Osteoblast (primary cell): ENCODE measurements around the gene CCDC178. TPM values are rescaled to one million over a fixed set of nuclear protein-coding genes. Genes with fewer than 3 reads are reported as not detected.
"Not testable (repeated sequence)": the region's sequence is repeated elsewhere in the genome, so short reads cannot be mapped to it uniquely, and the experiment has no call there.

ENCODE experiments used
- DNase-seq: peaks from one replicate; pipeline ENCODE4 v3.0.0; 2011; ENCODE audit warnings: low spot score, mixed read lengths; ENCODE audit not compliant: insufficient read length; ENCODE audit errors: missing footprints
- H2AFZ ChIP-seq: 2 replicates; pipeline ENCODE4 v1.6.0; 2011; ENCODE audit warnings: mild to moderate bottlenecking, low read length
- H3K27ac ChIP-seq: 2 replicates; pipeline ENCODE4 v1.5.1; 2011; ENCODE audit warnings: mild to moderate bottlenecking, low read depth, low read length, moderate library complexity
- H3K27me3 ChIP-seq: 2 replicates; pipeline ENCODE4 v1.6.0; 2012; ENCODE audit warnings: mild to moderate bottlenecking, control low read depth, inconsistent platforms, low read length, moderate library complexity; ENCODE audit not compliant: insufficient read depth
- H3K36me3 ChIP-seq: 2 replicates; pipeline ENCODE4 v1.5.1; 2011; ENCODE audit warnings: mild to moderate bottlenecking, low read length, control low read depth, moderate library complexity; ENCODE audit not compliant: insufficient read depth
- H3K4me1 ChIP-seq: 2 replicates; pipeline ENCODE4 v1.5.1; 2011; ENCODE audit warnings: mild to moderate bottlenecking, low read length, control low read depth, moderate library complexity; ENCODE audit not compliant: insufficient read depth
- H3K4me2 ChIP-seq: 2 replicates; pipeline ENCODE4 v1.6.0; 2011; ENCODE audit warnings: mild to moderate bottlenecking, low read length; ENCODE audit not compliant: insufficient read depth
- H3K4me3 ChIP-seq: fragments of 200-600 bp; sonication (generic); 3 replicates; pipeline ENCODE4 v1.5.1; 2012; ENCODE audit warnings: mild to moderate bottlenecking, low read length, inconsistent platforms; ENCODE audit not compliant: insufficient read depth
- H3K79me2 ChIP-seq: 2 replicates; pipeline ENCODE4 v1.6.0; 2012; ENCODE audit warnings: mild to moderate bottlenecking, low read length, control low read depth, inconsistent platforms; ENCODE audit not compliant: insufficient read depth
- H3K9me3 ChIP-seq: 2 replicates; pipeline ENCODE4 v1.5.1; 2011; ENCODE audit warnings: low read depth, low read length, control low read depth
- H4K20me1 ChIP-seq: 2 replicates; pipeline ENCODE4 v1.6.0; 2012; ENCODE audit warnings: mild to moderate bottlenecking, low read length, control low read depth; ENCODE audit not compliant: insufficient read depth
- total RNA-seq: library from RNA; depleted of rRNA; stranded (reverse); fragments of >200 nt; gene quantifications from 2 replicates; pipeline ENCODE4 v1.2.3, GENCODE V29; 2012
- TF ChIP-seq, protein P1 (sequence below): IDR thresholded peaks from 2 replicates; pipeline ENCODE4 v1.5.1; 2011; ENCODE audit warnings: mild to moderate bottlenecking, low read depth, low read length, moderate library complexity; ENCODE audit errors: extremely low read depth

Gene CCDC178
- total RNA-seq, 1 donor: not detected

GRCh38 chr18:33183136-33183535 lies 257.4 kb downstream of the CCDC178 start:
- Histone ChIP-seq H3K4me2 (no peak overlapping the region), H3K9me3 (no peaks in the 10 kb centered on the region), H3K79me2 (no peaks in the 10 kb centered on the region), H3K4me3 (no peak overlapping the region), H3K4me1 (no peaks in the 10 kb centered on the region), H2AFZ (no peak overlapping the region), H3K27ac (no peak overlapping the region), H3K36me3 (no peaks in the 10 kb centered on the region), H4K20me1 (no peaks in the 10 kb centered on the region), H3K27me3 (no peaks in the 10 kb centered on the region)
- DNase-seq: no peak
- TF ChIP-seq, protein P1, sequence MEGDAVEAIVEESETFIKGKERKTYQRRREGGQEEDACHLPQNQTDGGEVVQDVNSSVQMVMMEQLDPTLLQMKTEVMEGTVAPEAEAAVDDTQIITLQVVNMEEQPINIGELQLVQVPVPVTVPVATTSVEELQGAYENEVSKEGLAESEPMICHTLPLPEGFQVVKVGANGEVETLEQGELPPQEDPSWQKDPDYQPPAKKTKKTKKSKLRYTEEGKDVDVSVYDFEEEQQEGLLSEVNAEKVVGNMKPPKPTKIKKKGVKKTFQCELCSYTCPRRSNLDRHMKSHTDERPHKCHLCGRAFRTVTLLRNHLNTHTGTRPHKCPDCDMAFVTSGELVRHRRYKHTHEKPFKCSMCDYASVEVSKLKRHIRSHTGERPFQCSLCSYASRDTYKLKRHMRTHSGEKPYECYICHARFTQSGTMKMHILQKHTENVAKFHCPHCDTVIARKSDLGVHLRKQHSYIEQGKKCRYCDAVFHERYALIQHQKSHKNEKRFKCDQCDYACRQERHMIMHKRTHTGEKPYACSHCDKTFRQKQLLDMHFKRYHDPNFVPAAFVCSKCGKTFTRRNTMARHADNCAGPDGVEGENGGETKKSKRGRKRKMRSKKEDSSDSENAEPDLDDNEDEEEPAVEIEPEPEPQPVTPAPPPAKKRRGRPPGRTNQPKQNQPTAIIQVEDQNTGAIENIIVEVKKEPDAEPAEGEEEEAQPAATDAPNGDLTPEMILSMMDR: no peak

DNA sequence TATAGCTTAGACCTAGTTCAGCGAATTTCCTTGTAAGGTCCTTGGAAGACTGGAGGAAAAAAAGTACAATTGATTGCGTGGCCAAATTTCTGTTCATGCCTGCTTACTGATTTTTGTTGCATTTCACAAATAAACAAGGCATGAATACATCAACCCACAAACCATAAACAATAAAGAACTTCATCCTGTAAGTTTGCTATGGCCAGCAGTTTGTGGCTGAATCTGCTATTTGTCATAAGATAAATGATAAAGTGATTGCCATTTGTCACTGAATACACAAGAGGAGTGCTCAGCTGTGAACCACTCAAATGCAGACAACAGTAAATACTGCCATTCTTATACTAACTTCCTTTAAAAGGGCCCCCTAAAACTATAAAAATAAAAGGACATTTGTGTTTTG lies 259.5 kb downstream of the CCDC178 start:
- DNase-seq: no peak
- TF ChIP-seq, protein P1: no peak
- no peak overlapping the region for H3K27ac ChIP-seq

DNA sequence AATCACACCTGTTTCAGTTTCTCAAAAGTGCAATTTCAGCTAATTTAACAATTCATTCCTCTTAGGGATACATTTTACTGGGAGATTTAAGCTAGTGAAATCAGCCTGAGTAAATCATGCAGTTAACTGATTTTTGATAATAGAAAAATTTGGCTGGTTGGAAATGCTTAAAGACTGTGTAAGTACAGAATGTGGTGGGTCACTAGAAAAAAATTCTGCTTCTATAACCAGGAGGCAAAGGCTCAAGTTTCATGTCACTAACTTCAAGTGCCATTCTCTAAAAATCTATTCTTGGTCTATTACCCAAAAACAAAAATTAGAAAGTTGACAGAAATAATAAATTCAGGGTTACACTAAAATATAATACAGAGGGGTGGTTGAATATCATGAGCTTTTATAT lies 271.3 kb downstream of the CCDC178 start:
- TF ChIP-seq, protein P1: no peak
- H4K20me1 ChIP-seq: no peaks in the 10 kb centered on the region
- no peaks in the 10 kb centered on the region for H3K27me3 ChIP-seq
- H3K36me3 ChIP-seq: no peaks in the 10 kb centered on the region
- H2AFZ ChIP-seq: no peak overlapping the region
- DNase-seq: no peak
- no peak overlapping the region for H3K4me2 ChIP-seq
- H3K4me3 ChIP-seq: no peak overlapping the region
- H3K79me2 ChIP-seq: no peaks in the 10 kb centered on the region
- H3K27ac ChIP-seq: no peak overlapping the region
- no peaks in the 10 kb centered on the region for H3K9me3 ChIP-seq
- H3K4me1 ChIP-seq: no peaks in the 10 kb centered on the region

More for the DNA sequence above, 259.5 kb downstream of the CCDC178 start:
- Histone ChIP-seq H2AFZ (no peak overlapping the region), H3K4me3 (no peak overlapping the region), H3K79me2 (no peaks in the 10 kb centered on the region), H3K4me2 (no peak overlapping the region), H4K20me1 (no peaks in the 10 kb centered on the region), H3K9me3 (no peaks in the 10 kb centered on the region), H3K27me3 (no peaks in the 10 kb centered on the region), H3K36me3 (no peaks in the 10 kb centered on the region), H3K4me1 (no peaks in the 10 kb centered on the region)

DNA sequence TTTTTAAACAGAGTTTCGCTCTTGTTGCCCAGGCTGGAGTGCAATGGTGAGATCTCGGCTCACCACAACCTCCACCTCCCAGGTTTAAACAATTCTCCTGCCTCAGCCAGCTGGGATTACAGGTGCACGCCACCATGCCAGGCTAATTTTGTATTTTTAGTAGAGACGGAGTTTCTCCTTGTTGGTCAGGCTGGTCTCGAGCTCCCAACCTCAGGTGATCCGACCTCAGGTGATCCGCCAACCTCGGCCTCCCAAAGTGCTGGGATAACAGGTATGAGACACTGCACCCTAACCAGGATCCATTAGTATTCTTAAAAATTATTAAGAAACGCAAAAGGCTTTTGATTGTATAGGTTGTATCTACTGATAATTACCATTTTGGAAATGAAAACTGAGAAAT lies 276.4 kb downstream of the CCDC178 start:
- H3K36me3 ChIP-seq, H3K27ac ChIP-seq, H2AFZ ChIP-seq, H3K79me2 ChIP-seq, H3K4me3 ChIP-seq, H3K27me3 ChIP-seq, DNase-seq, H3K4me1 ChIP-seq, H3K9me3 ChIP-seq, H3K4me2 ChIP-seq, H4K20me1 ChIP-seq: not testable (repeated sequence)
